HUES64 (cell line): ENCODE data around the gene CD2BP2.

ENCODE experiments used
- H3K27ac ChIP-seq: 2 replicates; pipeline ENCODE4 v1.7.0; 2013; ENCODE audit warnings: low read depth, low read length, inconsistent platforms
- H3K27me3 ChIP-seq: 2 replicates; pipeline ENCODE4 v1.6.1; 2013; ENCODE audit warnings: mild to moderate bottlenecking, low read length; ENCODE audit not compliant: insufficient read depth
- H3K36me3 ChIP-seq: 2 replicates; pipeline ENCODE4 v1.6.1; 2013; ENCODE audit warnings: mild to moderate bottlenecking, low read length; ENCODE audit not compliant: insufficient read depth
- H3K4me1 ChIP-seq: 2 replicates; pipeline ENCODE4 v1.6.1; 2013; ENCODE audit warnings: mild to moderate bottlenecking, low read length, moderate library complexity; ENCODE audit not compliant: insufficient read depth
- H3K4me3 ChIP-seq: 2 replicates; pipeline ENCODE4 v1.5.1; 2013; ENCODE audit warnings: mild to moderate bottlenecking, low read length, moderate library complexity
- H3K9ac ChIP-seq: 2 replicates; pipeline ENCODE4 v1.6.1; 2013; ENCODE audit warnings: mild to moderate bottlenecking, low read depth, low read length
- H3K9me3 ChIP-seq: 2 replicates; pipeline ENCODE4 v1.6.1; 2013; ENCODE audit warnings: low read depth, low read length; ENCODE audit not compliant: insufficient read depth
- WGBS: fragments of 150-250, 120-280 bp; methylation state at CpG from one replicate; pipeline ENCODE4 v1.1.7; 2013; ENCODE audit warnings: missing lambda C conversion rate; 5-methylcytosine and 5-hydroxymethylcytosine counted together

The CD2BP2 gene

DNA sequence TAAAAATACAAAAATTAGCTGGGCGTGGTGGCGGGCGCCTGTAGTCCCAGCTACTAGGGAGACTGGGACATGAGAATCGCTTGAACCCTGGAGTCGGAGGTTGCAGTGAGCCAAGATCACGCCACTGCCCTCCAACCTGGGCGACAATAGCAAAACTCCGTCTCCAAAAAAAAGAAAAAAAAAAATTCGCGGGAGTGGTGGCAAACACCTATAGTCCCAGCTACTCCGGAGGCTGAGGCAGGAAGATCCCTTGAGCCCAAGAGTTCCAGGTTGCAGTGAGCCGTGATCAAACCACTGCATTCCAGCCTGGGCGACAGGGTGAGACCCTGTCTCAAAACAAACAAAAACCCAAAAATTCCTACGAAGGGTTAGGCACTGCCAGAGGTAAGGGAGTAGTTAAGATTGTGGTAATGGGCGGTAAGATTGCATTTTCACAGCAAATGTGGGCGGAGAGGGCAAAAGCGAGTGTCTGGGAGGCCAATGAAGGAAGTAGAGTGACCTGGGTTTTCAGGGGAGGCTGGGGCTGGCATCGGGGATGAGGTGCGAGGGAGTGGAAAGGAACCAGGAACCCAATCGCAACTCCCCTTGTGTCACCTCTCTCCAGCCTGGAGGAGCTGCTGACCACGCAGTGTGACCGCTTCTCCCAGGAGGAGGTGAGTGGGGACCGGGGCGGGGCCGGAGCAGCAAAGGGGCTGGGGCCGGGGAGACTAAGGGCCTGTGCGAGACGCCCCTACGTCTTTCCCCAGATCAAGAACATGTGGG, 22.1 kb upstream of the CD2BP2 start:
- no peaks in the 10 kb centered on the region for H3K36me3 ChIP-seq
- H3K9ac ChIP-seq, result peak overlapping the region; percentile 52
- peaks cover 11% of the 10 kb centered on the region; the same call in 1 of the 2 replicates for H3K4me1 ChIP-seq
- H3K4me3 ChIP-seq, result peak overlapping the region; percentile 74
- 55% methylated on average over 29 of the region's 29 CpGs for WGBS
- H3K9me3 ChIP-seq, result no peaks in the 10 kb centered on the region
- no peaks in the 10 kb centered on the region for H3K27me3 ChIP-seq
- H3K27ac ChIP-seq, result peak overlapping the region; percentile 100

DNA sequence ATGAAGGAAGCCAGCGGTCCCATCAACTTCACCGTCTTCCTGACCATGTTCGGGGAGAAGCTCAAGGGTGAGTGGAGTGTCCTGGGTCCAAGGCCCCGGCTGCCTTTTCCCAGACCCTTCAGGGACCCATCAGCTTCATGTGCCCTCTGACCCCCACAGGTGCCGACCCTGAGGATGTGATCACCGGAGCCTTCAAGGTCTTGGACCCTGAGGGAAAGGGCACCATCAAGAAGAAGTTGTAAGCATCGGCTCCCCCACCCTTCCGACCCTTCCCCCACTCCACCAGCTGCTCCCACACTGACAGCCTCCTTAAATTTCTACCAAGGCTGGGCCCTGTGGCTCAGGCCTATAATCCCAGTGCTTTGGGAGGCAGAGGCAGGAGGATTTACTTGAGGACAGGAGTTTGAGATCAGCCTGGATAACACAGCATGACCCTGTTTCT, 21.4 kb upstream of the CD2BP2 start:
- 98% methylated on average over 8 of the region's 8 CpGs for WGBS
- H3K9me3 ChIP-seq, result no peaks in the 10 kb centered on the region
- H3K27me3 ChIP-seq, result no peaks in the 10 kb centered on the region
- peaks cover 11% of the 10 kb centered on the region; the same call in 1 of the 2 replicates for H3K4me1 ChIP-seq
- H3K9ac ChIP-seq, result no peak overlapping the region
- no peak overlapping the region for H3K27ac ChIP-seq
- H3K36me3 ChIP-seq, result no peaks in the 10 kb centered on the region
- H3K4me3 ChIP-seq, result no peak overlapping the region

DNA sequence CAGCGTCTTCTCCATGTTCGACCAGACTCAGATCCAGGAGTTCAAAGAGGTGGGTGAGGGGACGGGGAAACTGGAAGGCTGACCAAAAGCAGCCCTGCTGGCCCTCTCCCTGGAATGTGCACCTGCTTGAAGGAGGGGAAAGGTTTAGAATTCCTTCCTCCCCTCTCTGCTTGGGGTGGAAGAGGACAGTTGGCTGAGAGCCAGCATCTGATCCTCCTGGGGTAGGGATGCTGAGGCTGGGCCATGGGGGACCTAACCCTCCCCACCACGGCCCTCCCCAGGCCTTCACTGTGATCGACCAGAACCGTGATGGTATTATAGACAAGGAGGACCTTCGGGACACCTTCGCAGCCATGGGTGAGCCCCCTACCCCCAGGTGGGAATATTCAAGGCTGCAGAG, 20.8 kb upstream of the CD2BP2 start:
- WGBS, result 92% methylated on average over 8 of the region's 8 CpGs
- Histone ChIP-seq H3K27ac (peak overlapping the region; percentile 39; the same call in 1 of the 2 replicates), H3K9me3 (no peaks in the 10 kb centered on the region), H3K4me1 (peaks cover 11% of the 10 kb centered on the region; the same call in 1 of the 2 replicates), H3K36me3 (no peaks in the 10 kb centered on the region), H3K4me3 (no peak overlapping the region), H3K27me3 (no peaks in the 10 kb centered on the region), H3K9ac (no peak overlapping the region)

DNA sequence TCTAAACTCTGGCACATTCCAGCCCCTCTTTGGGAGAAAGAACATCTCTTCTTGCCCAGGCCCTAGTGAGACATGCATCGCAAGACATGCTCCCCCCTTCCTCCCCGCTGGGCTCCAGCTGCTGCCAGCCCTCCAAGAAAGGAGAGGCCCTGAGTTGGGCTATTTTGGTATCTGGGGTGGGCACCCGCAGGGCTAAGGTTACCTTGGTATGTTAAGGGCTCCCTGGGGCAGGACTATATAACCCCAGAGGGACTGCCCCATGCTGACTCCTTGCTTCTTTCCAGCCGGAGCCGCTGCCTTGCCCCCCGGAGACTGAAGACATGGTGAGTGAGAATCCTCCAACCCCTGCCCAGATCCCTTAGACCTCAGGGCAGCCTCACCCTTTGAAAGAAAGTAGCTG, 19.4 kb upstream of the CD2BP2 start, which contains the start of gene MYL11:
MYL11 (plus strand) TSS at position 265 of the 400 bp plus-strand sequence; CDS start at position 321, 56 bp downstream.
- peak within 1 kb of the TSS; percentile 39; the same call in 1 of the 2 replicates for H3K27ac ChIP-seq
- no peak within 1 kb of the TSS for H3K4me3 ChIP-seq
- WGBS, result 95% methylated on average over 6 of the region's 6 CpGs
- no peaks in the 10 kb centered on the region for H3K9me3 ChIP-seq
- no peaks in the 10 kb centered on the region for H3K27me3 ChIP-seq
- peaks cover 11% of the 10 kb centered on the region; the same call in 1 of the 2 replicates for H3K4me1 ChIP-seq
- H3K36me3 ChIP-seq, result no peaks in the 10 kb centered on the region
- H3K9ac ChIP-seq, result no peak within 1 kb of the TSS

DNA sequence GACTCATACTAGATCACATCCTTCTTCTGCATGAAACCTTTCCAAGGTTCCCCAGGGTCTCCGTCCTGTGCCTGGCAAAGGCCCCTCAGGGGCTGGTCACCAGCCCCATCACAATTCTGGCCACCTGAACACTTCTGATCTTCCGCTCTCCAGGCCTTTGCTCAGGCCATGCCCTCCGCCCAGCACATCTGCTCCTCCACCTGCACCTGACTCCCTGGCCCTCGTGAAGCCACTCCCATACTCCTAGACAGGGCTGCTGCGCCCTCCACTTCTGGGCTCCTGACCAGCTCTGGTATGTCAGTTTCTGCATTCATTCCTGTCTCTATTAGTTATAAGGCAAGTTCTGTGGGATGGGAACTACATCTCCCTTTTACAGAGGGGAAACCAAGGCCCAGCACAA, 17.6 kb upstream of the CD2BP2 start:
- H3K4me3 ChIP-seq, result no peak overlapping the region
- no peaks in the 10 kb centered on the region for H3K9me3 ChIP-seq
- no peak overlapping the region for H3K9ac ChIP-seq
- H3K36me3 ChIP-seq, result no peaks in the 10 kb centered on the region
- H3K4me1 ChIP-seq, result peaks cover 11% of the 10 kb centered on the region; the same call in 1 of the 2 replicates
- no peaks in the 10 kb centered on the region for H3K27me3 ChIP-seq
- 90% methylated on average over 5 of the region's 5 CpGs for WGBS
- no peak overlapping the region for H3K27ac ChIP-seq

DNA sequence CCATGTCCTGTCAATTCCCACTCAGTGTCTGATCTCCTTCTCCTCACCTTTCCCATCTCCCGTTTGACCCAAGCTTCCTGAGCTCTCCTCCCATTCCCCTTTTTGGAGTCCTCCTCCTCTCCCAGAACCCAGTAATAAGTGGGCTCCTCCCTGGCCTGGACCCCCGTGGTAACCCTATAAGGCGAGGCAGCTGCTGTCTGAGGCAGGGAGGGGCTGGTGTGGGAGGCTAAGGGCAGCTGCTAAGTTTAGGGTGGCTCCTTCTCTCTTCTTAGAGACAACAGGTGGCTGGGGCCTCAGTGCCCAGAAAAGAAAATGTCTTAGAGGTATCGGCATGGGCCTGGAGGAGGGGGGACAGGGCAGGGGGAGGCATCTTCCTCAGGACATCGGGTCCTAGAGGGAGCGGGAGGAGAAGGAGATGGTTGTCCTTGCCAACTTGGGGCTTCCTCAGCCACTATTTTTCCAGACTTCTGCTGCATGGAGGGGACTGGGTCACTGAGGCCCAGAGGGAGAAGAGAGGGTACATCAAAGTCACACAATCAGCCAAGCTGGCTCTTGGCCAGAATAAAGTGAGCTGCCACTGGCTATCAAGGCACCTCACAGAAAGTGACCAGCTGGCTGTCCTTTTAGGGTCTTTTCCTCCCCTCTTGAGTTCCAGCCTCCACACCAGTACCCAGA, 17.1 kb upstream of the CD2BP2 start:
- Histone ChIP-seq H3K4me1 (peaks cover 8% of the 10 kb centered on the region; the same call in 1 of the 2 replicates), H3K27ac (no peak overlapping the region), H3K36me3 (no peaks in the 10 kb centered on the region), H3K9ac (no peak overlapping the region), H3K9me3 (no peaks in the 10 kb centered on the region), H3K27me3 (no peaks in the 10 kb centered on the region), H3K4me3 (peak overlapping the region; percentile 51; the same call in 1 of the 2 replicates)
- WGBS, result 91% methylated on average over 6 of the region's 6 CpGs

DNA sequence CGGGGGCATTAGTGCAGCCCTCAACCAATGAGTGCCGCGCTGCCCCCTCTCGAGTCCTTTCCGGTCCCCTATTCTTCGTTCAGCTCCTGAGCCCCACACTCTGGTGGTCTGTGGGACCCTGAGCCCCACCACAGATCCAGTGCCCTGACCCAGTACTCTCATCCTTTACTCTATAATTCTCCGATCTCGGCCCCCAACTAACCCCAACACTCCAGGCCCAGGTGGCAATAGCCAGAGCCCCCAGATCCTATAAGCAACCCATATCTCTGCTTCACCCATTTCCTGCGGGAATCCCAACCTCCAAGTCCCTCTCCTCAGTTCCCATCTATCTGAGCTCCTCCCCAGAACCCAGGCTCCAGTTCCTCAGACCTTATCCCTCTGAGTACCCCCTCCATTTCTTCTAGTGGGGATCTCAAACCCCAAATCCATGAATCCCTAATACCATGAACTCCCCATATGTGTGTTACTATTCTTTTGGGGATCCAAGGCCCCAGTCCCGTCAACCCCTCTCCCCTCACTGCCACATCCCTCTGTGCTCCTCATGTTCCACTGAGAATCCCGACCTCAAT, 16.2 kb upstream of the CD2BP2 start:
- no peaks in the 10 kb centered on the region for H3K27me3 ChIP-seq
- WGBS, result 25% methylated on average over 11 of the region's 11 CpGs
- peak overlapping the region; percentile 51 for H3K4me3 ChIP-seq
- H3K36me3 ChIP-seq, result peaks cover 3% of the 10 kb centered on the region; the same call in 1 of the 2 replicates
- no peak overlapping the region for H3K9ac ChIP-seq
- peaks cover 6% of the 10 kb centered on the region; the same call in 1 of the 2 replicates for H3K4me1 ChIP-seq
- H3K9me3 ChIP-seq, result no peaks in the 10 kb centered on the region
- H3K27ac ChIP-seq, result no peak overlapping the region

DNA sequence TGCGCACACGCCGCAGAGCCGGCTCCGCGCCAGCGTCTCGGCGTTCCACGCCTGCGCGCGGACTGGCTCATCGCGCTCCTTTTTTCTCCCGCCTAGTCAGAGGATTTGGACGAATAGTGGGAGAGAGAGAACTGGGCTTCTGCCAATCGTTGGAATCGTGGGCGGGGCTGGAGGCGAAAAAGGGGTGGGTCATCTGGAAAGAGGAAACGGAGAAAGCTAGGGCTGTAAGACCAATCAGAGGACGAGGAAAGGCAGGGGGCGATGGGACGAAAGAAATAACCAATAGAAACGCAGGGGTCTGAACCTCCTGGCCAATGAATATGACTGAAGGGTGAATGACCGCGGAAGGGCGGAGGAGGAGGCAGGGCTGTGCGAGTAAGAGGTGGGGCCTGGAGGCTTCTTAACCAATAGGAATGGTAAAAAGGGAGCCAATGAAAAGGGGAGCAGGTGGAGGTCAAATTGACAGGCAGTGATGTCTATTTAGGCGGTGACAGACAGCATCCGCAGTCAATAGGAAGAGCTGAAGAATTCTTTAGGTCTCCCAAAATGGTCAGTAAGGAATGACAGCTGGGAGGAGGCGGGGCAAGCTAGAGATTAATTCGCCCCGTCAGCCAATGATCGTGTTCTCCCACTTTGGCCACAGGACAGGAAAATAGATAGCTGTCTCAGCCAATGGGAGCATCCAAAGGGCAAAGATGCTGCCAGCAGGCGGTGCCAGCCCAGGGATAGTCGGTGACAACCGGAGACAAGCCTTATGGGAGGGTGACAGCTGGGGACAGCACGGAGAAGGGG, 15.5 kb upstream of the CD2BP2 start, which contains the start of gene TBC1D10B:
TBC1D10B (minus strand) TSS at position 39 of the 792 bp plus-strand sequence. CDS start 311 bp downstream, outside the sequence.
- Histone ChIP-seq H3K27me3 (no peaks in the 10 kb centered on the region), H3K27ac (peak within 1 kb of the TSS; percentile 46; the same call in 1 of the 2 replicates), H3K4me1 (peaks cover 3% of the 10 kb centered on the region; the same call in 1 of the 2 replicates), H3K36me3 (peaks cover 3% of the 10 kb centered on the region; the same call in 1 of the 2 replicates), H3K9me3 (no peaks in the 10 kb centered on the region), H3K9ac (peak within 1 kb of the TSS; percentile 43), H3K4me3 (peak within 1 kb of the TSS; percentile 69)
- under 1% methylated on average over 40 of the region's 40 CpGs for WGBS

DNA sequence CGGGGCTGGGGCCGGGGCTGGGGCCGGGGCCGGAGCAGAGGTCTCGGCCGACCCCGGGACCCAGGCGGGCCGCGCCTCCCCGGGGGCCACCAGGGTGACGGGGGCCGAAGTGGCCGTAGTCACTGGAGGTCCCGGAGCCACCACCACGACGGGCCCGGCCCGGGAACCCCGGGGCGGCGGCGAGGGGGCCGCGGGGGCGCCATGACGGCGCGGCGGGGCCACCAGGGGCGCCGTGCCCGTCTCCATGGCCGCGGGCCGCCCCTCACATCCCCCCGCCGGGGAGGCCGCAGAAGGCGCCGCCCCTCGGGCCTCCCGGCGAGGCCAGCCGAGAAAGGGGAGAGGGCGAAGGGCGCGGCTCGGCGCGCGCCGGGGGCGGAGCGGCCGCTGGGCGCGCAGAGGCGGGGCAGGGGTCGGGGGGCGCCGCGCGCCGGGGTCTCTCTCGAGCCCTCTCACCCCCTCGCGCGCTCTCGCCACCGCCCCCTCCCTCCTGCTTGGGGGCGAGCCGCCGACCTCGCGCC, 14.9 kb upstream of the CD2BP2 start:
- peak overlapping the region; percentile 46; the same call in 1 of the 2 replicates for H3K27ac ChIP-seq
- no peaks in the 10 kb centered on the region for H3K4me1 ChIP-seq
- peak overlapping the region; percentile 43 for H3K9ac ChIP-seq
- WGBS, result under 1% methylated on average over 76 of the region's 76 CpGs
- no peaks in the 10 kb centered on the region for H3K27me3 ChIP-seq
- H3K36me3 ChIP-seq, result peaks cover 5% of the 10 kb centered on the region; the same call in 1 of the 2 replicates
- no peaks in the 10 kb centered on the region for H3K9me3 ChIP-seq
- H3K4me3 ChIP-seq, result peak overlapping the region; percentile 69
